ENCODE data around the gene DNAJC15.

- TF ChIP-seq, protein P1, sequence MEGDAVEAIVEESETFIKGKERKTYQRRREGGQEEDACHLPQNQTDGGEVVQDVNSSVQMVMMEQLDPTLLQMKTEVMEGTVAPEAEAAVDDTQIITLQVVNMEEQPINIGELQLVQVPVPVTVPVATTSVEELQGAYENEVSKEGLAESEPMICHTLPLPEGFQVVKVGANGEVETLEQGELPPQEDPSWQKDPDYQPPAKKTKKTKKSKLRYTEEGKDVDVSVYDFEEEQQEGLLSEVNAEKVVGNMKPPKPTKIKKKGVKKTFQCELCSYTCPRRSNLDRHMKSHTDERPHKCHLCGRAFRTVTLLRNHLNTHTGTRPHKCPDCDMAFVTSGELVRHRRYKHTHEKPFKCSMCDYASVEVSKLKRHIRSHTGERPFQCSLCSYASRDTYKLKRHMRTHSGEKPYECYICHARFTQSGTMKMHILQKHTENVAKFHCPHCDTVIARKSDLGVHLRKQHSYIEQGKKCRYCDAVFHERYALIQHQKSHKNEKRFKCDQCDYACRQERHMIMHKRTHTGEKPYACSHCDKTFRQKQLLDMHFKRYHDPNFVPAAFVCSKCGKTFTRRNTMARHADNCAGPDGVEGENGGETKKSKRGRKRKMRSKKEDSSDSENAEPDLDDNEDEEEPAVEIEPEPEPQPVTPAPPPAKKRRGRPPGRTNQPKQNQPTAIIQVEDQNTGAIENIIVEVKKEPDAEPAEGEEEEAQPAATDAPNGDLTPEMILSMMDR (IDR thresholded peaks at IDR 0.05) = no peak
- TF ChIP-seq POLR2A (IDR thresholded peaks at IDR 0.05) (no peak), POLR2AphosphoS5 (IDR thresholded peaks at IDR 0.05; ENCODE audit: insufficient read depth in 1 of 2, low read depth in 1 of 2) (no peak)
These were observed 34.4 kb downstream of the DNAJC15 start for GRCh38 chr13:43057653-43058317.
